HepG2 (cell line): ENCODE data around the gene DNPH1. TPM values are rescaled to one million over a fixed set of nuclear protein-coding genes. Genes with fewer than 3 reads are reported as not detected.

Experiments
- ATF5 ChIP-seq: sonication (generic); formaldehyde crosslinking; IDR thresholded peaks from 2 replicates; pipeline ENCODE4 v1.4.0; 2020; ENCODE audit warnings: mild to moderate bottlenecking, low read depth, missing genetic modification reagents
- JUNB ChIP-seq: sonication (generic); formaldehyde crosslinking; IDR thresholded peaks from 2 replicates; pipeline ENCODE4 v1.8.0; 2022; ENCODE audit warnings: missing genetic modification reagents, mild to moderate bottlenecking, borderline replicate concordance
- KDM3A ChIP-seq: IDR thresholded peaks from 2 replicates; pipeline ENCODE4 v1.6.1; 2018; ENCODE audit warnings: low read depth, missing compliant biosample characterization
- KDM6A ChIP-seq: IDR thresholded peaks from 2 replicates; pipeline ENCODE4 v1.6.1; 2016; ENCODE audit warnings: low read depth
- LRRFIP1 ChIP-seq: sonication (generic); formaldehyde crosslinking; conservative IDR thresholded peaks from 2 replicates; pipeline ENCODE4 v1.4.0; 2020; ENCODE audit warnings: missing genetic modification reagents
- MBD4 ChIP-seq: IDR thresholded peaks from 2 replicates; pipeline ENCODE4 v1.6.1; 2012; ENCODE audit warnings: low read length, inconsistent platforms, borderline replicate concordance
- RXRA ChIP-seq: sonication (generic); formaldehyde crosslinking; IDR thresholded peaks from 2 replicates; pipeline ENCODE4 v1.5.1; 2020; ENCODE audit warnings: missing genetic modification reagents
- SAP130 ChIP-seq: IDR thresholded peaks from 2 replicates; pipeline ENCODE4 v1.6.1; 2016; ENCODE audit warnings: low read depth
- THAP9 ChIP-seq: sonication (generic); formaldehyde crosslinking; IDR thresholded peaks from 2 replicates; pipeline ENCODE4; 2020; ENCODE audit warnings: missing genetic modification reagents, mild to moderate bottlenecking, borderline replicate concordance
- THRA ChIP-seq: sonication (generic); formaldehyde crosslinking; IDR thresholded peaks from 2 replicates; pipeline ENCODE4 v1.4.0; 2020; ENCODE audit warnings: missing genetic modification reagents, borderline replicate concordance
- ZBTB44 ChIP-seq: sonication (generic); formaldehyde crosslinking; IDR thresholded peaks from 2 replicates; pipeline ENCODE4 v1.4.0; 2020; ENCODE audit warnings: missing genetic modification reagents
- ZFP1 ChIP-seq: IDR thresholded peaks from 2 replicates; pipeline ENCODE4 v1.6.1; 2016
- ZKSCAN1 ChIP-seq: fragments of 150-350 bp; IDR thresholded peaks from 2 replicates; pipeline ENCODE4 v1.6.1; 2014; ENCODE audit warnings: low read length
- ZNF335 ChIP-seq: sonication (generic); formaldehyde crosslinking; IDR thresholded peaks from 2 replicates; pipeline ENCODE4 v1.4.0; 2020; ENCODE audit warnings: missing genetic modification reagents
- ZNF441 ChIP-seq: sonication (generic); formaldehyde crosslinking; IDR thresholded peaks from 2 replicates; pipeline ENCODE4 v1.7.0; 2021; ENCODE audit warnings: missing genetic modification reagents, borderline replicate concordance
- ZNF570 ChIP-seq: sonication (generic); formaldehyde crosslinking; IDR thresholded peaks from 2 replicates; pipeline ENCODE4 v1.4.0; 2020; ENCODE audit warnings: mild to moderate bottlenecking, missing genetic modification reagents, borderline replicate concordance
- ZNF580 ChIP-seq: IDR thresholded peaks from 2 replicates; pipeline ENCODE4 v1.6.1; 2016; ENCODE audit warnings: low read depth, borderline replicate concordance
- ZNF782 ChIP-seq: sonication (generic); formaldehyde crosslinking; IDR thresholded peaks from 2 replicates; pipeline ENCODE4 v1.4.0; 2020; ENCODE audit warnings: missing genetic modification reagents, mild to moderate bottlenecking, borderline replicate concordance
- ZNF83 ChIP-seq: sonication (generic); formaldehyde crosslinking; IDR thresholded peaks from 2 replicates; pipeline ENCODE4 v1.4.0; 2020; ENCODE audit warnings: missing genetic modification reagents, mild to moderate bottlenecking, borderline replicate concordance
- polyA plus RNA-seq, 8 experiments: library from polyadenylated mRNA; depleted of rRNA in 3 of 8; stranded (reverse) in 7 of 8; unstranded in 1 of 8; fragments of >200 nt; fragmentation: Illumina TruSeq in 4 of 8; extraction: Trizol in 4 of 8; gene quantifications; 2 replicates each; pipeline versions ENCODE4 v1.2.1 to v1.2.3, GENCODE V29; 2011 to 2016; ENCODE audit warnings: low read depth in 4 of 8, missing spikeins in 1 of 8, mixed read lengths in 1 of 8; ENCODE audit not compliant: insufficient read depth in 1 of 8
- total RNA-seq, 5 experiments: library from RNA; depleted of rRNA; stranded (reverse); fragments of >200 nt; fragmentation: Illumina TruSeq; extraction: Trizol; gene quantifications; 2 replicates each; pipeline ENCODE4 v1.2.3, GENCODE V29; 2016; ENCODE audit warnings: low read depth in 1 of 5

The DNPH1 gene
- total and polyA plus RNA-seq, 2 of the 13 experiments (the other 11 are each of a cell fraction or from before 2014, with no cell fraction given): 56.5 to 75.1 TPM

- TF ChIP-seq ZBTB44 (CRISPR knock-in tag) (no peak), ZNF570 (CRISPR knock-in tag) (peak; percentile 81; the same call in 1 of the 2 replicates), LRRFIP1 (CRISPR knock-in tag) (no peak), ZKSCAN1 (no peak), RXRA (CRISPR knock-in tag) (0 out of 2 replicates have a peak, but pooled peaks have one; percentile 63), ZNF441 (CRISPR knock-in tag) (peak; percentile 89), KDM3A (CRISPR knock-in tag) (no peak), JUNB (CRISPR knock-in tag) (no peak), THAP9 (CRISPR knock-in tag) (no peak), ZNF83 (CRISPR knock-in tag) (peak; percentile 26), THRA (CRISPR knock-in tag) (peak; percentile 64; the same call in 1 of the 2 replicates), ATF5 (CRISPR knock-in tag) (no peak), ZFP1 (CRISPR knock-in tag) (no peak), SAP130 (CRISPR knock-in tag) (peak; percentile 83), ZNF782 (CRISPR knock-in tag) (peak; percentile 94), ZNF580 (CRISPR knock-in tag) (no peak; the same call in 1 of the 2 replicates), ZNF335 (CRISPR knock-in tag) (no peak), KDM6A (CRISPR knock-in tag) (no peak), MBD4 (no peak)
Observed at GRCh38 chr6:43228951-43229802, at the start of gene DNPH1 (continued).
